ENCODE results near the gene SLC2A4RG.
A peak's percentile ranks its signal among the peaks of the same experiment; 100 is the strongest.

Gene SLC2A4RG, protein sequence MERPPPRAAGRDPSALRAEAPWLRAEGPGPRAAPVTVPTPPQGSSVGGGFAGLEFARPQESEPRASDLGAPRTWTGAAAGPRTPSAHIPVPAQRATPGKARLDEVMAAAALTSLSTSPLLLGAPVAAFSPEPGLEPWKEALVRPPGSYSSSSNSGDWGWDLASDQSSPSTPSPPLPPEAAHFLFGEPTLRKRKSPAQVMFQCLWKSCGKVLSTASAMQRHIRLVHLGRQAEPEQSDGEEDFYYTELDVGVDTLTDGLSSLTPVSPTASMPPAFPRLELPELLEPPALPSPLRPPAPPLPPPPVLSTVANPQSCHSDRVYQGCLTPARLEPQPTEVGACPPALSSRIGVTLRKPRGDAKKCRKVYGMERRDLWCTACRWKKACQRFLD

DNA sequence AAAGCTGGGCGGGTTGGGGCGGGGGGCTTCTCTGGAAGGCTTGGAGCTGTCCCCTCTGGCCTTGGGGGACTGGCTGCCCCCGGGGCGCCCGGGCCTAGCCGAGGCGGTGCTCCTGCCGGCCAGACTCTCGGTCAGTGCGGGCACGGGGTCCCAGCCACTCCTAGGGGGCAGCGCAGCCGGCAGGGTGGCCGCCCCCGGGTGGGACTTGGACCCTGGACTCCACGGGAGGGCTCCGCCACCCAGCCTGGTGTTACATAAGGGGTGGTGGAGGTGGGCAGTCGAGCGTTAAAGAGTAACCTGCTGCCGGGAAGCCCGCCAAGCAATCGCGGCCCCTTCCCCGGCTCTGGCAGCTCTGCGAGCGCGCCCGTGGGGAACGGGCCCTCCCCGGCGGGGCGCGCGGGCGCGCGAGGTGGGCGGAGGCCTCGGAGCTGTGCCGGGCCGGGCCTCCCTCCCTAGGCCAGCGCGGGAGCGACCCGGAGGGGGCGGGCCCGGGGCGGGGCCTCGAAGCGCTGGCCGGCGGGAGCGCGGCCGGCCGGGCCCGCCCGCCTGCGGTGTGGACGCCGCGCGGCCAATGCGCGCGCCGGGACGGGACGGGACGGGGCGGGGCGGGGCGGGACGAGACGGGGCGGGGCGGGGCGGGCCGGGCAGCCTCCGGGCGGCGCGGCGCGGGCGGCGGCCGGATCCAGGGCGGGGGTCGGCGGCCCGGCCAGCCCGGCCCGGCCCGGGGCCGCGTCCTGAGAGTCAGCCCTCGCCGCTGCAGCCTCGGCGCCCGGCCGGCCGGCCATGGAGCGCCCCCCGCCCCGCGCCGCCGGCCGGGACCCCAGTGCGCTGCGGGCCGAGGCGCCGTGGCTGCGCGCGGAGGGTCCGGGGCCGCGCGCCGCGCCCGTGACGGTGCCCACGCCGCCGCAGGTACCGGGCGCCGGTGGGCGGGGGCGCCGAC lies at the start of gene SLC2A4RG:
SLC2A4RG (plus strand) TSS at position 647 of the 940 bp plus-strand sequence; CDS start at position 784, 137 bp downstream.
- peak; percentile 70 for DNase-seq (ENCODE audit: low spot score)

DNA sequence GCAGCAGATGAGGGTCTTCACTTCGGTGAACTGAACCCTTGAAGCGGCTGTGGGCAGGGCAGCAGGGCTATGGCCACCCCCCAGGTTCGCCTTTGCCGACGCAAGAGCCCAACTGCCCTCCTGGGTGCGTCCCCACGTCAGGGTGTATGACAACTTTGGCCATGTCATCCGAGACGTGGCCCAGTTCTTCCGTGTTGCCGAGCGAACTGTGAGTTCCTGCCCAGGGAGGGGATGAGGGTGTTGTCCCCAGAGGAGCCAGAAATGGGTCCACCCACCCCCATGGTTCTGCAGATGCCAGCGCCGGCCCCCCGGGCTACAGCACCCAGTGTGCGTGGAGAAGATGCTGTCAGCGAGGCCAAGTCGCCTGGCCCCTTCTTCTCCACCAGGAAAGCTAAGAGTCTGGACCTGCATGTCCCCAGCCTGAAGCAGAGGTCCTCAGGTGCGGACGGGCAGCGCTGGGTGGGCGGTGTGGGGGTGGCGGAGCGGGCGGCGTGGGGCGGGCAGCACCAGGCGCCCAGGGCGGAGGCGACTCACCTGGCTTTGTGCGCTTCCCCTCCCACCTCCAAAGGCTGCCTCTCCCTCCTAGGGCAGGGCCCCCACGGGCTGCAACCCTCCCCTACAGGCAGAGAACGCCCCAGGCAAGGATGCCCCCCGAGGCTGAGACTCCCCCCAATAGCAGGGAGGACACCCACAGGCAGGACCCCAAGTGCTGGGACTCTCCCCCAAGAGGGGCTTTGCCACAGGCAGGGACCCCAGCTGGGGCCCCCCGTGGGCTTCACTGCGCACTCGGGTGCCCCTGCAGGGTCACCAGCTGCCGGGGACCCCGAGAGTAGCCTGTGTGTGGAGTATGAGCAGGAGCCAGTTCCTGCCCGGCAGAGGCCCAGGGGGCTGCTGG lies 49.3 kb upstream of the SLC2A4RG start:
- no peak for DNase-seq (ENCODE audit: low spot score)

DNA sequence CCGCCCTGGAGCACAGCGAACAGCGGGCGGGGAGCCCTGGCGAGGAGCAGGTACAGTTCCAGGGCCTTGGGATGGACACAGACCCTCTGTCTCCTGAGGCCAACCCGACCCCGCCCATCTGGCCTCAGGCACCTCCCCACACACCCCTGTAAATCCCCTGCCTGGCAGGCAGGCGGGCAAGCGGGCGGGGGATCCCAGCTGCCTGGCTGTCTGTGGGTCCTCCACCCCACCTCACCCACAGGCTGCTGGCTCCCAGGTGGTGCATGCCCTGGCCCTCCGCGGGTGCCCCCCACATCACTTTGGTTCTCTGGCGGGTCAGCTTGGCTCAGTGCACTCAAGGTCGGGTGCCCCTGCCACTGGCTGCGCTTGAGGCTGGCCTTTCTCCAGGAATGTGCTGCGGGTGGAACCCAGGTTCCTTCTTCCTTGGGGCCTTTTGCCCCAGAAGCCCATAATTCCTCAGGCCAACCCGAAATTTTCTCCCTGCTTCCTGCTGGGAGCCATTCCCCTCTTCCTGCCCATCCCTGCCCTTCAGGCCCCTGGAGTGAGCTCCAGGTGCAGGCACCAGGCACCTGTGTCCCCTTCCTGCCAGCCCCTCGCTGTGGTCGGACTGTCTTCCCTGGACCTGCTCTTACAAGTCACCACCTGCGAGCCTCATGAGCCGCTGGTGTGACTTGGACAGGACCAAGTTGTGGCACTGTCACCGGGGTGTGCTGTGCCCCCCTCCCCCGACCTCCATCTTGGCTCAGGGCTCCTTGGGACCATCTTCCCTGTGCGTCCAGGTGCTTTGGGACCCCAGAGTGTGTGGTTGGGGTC lies 48.5 kb upstream of the SLC2A4RG start:
- no peak for DNase-seq (ENCODE audit: low spot score)

DNA sequence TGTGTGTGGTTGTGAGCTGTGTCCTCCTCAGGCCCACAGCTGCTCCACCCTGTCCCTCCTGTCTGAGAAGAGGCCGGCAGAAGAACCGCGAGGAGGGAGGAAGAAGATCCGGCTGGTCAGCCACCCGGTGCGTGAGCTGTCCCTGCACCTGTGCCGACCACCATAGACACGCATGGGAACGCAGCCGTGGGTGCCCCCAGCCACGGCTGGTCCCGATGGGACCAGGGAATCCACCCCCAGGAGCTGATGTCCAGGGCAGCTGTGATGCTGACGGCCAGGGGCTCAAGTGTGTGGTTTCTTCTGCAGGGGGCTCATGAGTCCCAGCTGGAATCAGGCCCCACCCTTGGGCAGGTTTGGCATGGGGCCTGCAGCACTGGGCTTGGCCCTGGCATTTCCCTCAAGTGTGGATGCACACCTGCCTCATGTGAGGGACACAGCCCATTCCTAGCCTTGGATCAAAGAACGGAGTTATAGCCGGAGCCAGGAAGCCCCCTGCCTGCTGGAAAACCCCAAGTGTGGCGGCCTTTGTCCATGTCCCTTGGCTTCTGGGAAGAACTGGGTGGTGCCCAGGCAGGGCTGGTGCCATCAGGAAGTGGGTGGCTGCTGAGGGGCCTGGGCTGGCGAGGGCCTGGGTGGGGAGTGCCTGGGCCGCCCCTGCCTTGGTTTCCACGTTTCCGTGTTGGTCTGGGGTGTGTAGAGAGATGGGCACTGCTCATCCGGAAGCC lies 47.7 kb upstream of the SLC2A4RG start:
- no peak for DNase-seq (ENCODE audit: low spot score)

DNA sequence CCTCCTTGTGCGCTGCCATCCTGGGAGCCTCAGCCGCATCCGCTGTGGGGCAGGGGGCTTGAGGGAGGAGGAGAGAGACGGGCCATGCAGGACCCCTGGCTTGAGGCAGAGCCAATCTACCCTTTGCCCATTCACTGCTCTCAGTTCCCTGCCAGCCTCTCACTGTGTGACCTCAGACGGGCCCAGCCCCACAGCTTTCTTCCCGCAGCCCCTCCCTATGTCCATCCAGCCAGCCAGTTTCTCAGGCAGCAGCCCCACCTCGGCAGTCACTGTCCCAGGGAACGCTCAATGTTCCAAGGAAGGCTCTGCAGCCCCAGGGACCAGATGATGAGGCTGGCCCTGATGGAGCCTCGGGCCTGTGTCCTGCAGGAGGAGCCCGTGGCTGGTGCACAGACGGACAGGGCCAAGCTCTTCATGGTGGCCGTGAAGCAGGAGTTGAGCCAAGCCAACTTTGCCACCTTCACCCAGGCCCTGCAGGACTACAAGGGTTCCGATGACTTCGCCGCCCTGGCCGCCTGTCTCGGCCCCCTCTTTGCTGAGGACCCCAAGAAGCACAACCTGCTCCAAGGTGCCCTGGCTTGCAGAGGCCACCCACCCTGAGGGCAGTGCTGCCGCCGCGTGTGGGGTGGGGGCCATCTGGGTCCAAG lies 47.0 kb upstream of the SLC2A4RG start:
- no peak for DNase-seq (ENCODE audit: low spot score)

DNA sequence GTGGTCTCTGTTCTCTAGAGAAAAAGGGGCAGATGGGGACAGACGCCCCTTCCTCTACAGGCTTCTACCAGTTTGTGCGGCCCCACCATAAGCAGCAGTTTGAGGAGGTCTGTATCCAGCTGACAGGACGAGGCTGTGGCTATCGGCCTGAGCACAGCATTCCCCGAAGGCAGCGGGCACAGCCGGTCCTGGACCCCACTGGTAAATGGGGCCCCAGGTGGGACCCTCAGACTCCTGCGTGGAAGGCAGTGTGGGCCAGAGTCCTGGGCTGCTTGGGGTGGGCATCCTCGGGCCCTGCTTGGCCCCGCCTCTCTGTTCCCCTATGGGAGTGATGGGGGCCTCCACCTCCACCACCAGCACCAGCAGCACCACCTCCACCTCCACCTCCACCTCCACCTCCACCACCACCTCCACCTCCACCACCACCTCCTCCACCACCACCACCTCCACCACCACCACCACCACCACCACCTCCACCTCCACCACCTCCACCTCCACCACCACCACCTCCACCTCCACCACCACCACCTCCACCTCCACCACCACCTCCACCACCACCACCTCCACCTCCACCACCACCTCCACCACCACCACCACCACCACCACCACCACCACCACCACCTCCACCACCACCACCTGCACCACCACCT lies 46.4 kb upstream of the SLC2A4RG start:
- no peak for DNase-seq (ENCODE audit: low spot score)

DNA sequence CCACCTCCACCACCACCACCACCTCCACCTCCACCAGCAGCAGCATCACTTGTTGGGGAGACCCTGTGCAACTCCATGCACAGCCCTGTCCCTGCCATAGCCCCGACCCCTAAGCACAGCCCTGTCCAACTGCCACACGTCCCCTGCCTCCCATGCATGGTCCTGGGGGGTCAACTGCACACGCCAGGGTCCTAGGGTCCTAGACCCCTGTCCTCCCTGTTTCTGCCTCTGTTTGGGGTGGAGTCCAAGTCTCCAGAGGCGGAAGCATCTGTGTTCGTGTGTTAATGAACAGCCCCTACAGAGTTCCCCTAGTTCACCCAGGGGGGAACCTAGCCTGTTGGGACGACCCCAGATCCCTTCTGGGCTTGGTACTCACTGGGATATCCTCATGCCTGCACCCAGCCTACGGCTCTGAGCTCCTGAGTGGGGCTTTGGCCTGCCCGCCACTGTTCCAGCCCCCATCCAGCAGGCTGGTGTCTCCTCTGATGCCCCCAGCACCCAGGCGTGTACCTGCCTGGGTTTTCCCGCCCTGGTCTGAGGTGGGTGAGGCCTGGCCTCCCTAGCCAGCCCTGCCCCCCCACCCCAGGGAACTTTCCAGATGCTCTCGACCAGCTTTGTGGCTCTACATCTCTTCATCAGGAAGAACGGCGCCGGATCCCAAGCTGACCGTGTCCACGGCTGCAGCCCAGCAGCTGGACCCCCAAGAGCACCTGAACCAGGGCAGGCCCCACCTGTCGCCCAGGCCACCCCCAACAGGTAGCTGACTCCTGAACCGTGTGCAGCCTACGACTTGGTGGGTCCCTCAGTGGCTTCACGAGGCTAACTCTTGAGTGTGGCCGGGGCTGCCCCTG lies 45.6 kb upstream of the SLC2A4RG start:
- DNase-seq (ENCODE audit: low spot score) = no peak

DNA sequence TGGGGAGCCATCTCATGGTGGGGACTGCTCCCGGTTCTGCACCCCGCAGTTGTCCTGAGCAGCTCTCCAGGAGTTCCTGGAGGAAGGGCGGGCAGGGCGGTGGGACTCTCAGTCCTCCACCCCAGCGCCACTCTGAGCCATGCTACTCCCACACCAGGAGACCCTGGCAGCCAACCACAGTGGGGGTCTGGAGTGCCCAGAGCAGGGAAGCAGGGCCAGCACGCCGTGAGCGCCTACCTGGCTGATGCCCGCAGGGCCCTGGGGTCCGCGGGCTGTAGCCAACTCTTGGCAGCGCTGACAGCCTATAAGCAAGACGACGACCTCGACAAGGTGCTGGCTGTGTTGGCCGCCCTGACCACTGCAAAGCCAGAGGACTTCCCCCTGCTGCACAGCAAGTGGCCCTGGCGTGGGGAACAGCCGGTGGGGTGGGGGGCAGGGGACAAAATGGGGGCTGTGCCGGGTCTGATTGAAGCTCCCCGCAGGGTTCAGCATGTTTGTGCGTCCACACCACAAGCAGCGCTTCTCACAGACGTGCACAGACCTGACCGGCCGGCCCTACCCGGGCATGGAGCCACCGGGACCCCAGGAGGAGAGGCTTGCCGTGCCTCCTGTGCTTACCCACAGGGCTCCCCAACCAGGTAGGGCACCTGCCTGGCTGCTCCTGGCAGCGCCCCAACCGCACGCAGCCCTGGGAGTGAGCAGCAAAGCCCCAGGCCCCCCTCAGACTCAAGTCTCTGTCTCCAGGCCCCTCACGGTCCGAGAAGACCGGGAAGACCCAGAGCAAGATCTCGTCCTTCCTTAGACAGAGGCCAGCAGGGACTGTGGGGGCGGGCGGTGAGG lies 44.8 kb upstream of the SLC2A4RG start:
- DNase-seq (ENCODE audit: low spot score) = no peak

DNA sequence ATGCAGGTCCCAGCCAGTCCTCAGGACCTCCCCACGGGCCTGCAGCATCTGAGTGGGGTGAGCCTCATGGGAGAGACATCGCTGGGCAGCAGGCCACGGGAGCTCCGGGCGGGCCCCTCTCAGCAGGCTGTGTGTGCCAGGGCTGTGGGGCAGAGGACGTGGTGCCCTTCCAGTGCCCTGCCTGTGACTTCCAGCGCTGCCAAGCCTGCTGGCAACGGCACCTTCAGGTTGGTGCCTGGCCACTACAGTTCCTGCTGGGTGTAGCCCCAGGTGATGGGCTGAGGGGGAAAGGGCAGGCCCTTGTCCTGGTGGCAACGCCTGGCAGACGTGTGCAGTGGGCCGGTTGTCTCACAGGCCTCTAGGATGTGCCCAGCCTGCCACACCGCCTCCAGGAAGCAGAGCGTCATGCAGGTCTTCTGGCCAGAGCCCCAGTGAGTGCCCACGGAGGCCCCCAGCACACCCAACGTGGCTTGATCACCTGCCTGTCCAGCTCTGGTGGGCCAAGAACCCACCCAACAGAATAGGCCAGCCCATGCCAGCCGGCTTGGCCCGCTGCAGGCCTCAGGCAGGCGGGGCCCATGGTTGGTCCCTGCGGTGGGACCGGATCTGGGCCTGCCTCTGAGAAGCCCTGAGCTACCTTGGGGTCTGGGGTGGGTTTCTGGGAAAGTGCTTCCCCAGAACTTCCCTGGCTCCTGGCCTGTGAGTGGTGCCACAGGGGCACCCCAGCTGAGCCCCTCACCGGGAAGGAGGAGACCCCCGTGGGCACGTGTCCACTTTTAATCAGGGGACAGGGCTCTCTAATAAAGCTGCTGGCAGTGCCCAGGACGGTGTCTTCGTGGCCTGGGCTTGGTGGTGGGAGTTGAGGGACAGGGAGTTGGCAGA lies 43.9 kb upstream of the SLC2A4RG start:
- no peak for DNase-seq (ENCODE audit: low spot score)

DNA sequence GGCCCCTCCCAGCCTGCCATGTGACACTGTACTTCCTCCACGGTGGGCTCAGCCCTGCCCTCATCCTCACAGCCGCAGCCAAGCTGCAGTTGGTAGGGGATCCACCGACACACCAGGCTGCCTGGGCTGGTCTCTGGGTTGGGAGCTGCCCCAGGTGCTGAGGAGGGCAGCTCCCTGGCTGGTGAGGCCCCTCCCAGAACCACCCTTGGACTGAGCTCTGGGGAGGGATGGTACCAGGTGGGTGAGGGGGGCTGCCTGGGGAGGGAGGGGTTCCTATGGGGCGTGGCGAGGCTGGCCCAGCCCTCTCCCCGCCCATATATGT lies 43.3 kb upstream of the SLC2A4RG start:
- no peak for DNase-seq (ENCODE audit: low spot score)

DNA sequence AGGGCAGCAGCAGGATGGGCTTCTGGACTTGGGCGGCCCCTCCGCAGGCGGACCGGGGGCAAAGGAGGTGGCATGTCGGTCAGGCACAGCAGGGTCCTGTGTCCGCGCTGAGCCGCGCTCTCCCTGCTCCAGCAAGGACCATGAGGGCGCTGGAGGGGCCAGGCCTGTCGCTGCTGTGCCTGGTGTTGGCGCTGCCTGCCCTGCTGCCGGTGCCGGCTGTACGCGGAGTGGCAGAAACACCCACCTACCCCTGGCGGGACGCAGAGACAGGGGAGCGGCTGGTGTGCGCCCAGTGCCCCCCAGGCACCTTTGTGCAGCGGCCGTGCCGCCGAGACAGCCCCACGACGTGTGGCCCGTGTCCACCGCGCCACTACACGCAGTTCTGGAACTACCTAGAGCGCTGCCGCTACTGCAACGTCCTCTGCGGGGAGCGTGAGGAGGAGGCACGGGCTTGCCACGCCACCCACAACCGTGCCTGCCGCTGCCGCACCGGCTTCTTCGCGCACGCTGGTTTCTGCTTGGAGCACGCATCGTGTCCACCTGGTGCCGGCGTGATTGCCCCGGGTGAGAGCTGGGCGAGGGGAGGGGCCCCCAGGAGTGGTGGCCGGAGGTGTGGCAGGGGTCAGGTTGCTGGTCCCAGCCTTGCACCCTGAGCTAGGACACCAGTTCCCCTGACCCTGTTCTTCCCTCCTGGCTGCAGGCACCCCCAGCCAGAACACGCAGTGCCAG lies 42.8 kb upstream of the SLC2A4RG start, which contains the start of gene TNFRSF6B:
TNFRSF6B (plus strand) TSS at position 25 of the 729 bp plus-strand sequence; CDS start at position 141, 116 bp downstream.
- no peak for DNase-seq (ENCODE audit: low spot score)

DNA sequence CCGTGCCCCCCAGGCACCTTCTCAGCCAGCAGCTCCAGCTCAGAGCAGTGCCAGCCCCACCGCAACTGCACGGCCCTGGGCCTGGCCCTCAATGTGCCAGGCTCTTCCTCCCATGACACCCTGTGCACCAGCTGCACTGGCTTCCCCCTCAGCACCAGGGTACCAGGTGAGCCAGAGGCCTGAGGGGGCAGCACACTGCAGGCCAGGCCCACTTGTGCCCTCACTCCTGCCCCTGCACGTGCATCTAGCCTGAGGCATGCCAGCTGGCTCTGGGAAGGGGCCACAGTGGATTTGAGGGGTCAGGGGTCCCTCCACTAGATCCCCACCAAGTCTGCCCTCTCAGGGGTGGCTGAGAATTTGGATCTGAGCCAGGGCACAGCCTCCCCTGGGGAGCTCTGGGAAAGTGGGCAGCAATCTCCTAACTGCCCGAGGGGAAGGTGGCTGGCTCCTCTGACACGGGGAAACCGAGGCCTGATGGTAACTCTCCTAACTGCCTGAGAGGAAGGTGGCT lies 42.2 kb upstream of the SLC2A4RG start:
- DNase-seq (ENCODE audit: low spot score) = no peak

DNA sequence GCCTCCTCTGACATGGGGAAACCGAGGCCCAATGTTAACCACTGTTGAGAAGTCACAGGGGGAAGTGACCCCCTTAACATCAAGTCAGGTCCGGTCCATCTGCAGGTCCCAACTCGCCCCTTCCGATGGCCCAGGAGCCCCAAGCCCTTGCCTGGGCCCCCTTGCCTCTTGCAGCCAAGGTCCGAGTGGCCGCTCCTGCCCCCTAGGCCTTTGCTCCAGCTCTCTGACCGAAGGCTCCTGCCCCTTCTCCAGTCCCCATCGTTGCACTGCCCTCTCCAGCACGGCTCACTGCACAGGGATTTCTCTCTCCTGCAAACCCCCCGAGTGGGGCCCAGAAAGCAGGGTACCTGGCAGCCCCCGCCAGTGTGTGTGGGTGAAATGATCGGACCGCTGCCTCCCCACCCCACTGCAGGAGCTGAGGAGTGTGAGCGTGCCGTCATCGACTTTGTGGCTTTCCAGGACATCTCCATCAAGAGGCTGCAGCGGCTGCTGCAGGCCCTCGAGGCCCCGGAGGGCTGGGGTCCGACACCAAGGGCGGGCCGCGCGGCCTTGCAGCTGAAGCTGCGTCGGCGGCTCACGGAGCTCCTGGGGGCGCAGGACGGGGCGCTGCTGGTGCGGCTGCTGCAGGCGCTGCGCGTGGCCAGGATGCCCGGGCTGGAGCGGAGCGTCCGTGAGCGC lies 41.6 kb upstream of the SLC2A4RG start:
- no peak for DNase-seq (ENCODE audit: low spot score)

DNA sequence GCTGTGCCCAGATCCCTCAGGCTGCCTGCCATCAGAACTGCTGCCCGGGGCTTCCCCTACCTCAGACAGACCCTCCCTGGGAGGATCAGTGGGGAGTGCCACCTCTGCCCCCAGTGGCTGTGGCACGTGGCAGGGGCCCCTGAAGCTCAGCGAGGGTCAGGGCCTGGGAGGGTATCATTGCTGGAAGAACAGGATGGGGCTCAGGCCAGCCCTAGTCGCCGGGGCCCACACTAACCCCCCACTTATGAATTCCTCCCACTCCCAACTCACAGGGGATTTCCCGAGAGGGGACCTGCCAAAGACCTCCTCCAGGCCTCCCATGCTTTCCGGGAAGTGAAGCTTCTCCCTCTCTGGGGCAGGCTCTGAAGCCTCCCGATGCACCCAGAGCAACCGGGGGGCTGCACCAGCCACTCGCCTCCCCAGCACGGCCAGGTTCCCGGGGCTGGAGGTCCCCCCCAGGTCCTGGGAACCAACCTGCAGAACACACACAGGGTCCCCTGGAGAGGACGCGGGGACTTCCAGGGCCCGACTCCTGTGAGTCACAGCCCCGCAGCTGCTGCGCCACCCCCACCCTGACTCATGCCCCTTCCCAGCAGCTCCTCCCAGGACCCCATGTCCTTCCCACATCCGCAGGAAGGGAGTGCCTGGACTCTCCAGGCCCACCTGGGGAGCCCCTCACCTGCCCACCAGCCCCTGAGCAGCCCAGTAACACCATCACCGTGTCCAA lies 40.7 kb upstream of the SLC2A4RG start:
- peak; percentile 25 for DNase-seq (ENCODE audit: low spot score)
